ENCODE results near the gene TSPYL2. TPM values are rescaled to one million over a fixed set of nuclear protein-coding genes. Genes with fewer than 3 reads are reported as not detected.

Gene TSPYL2
- total and polyA plus RNA-seq, 5 donors: 55.8 to 66.6 (median 60.7) TPM

GRCh38 chrX:53089925-53090324 is 7.8 kb downstream of the TSPYL2 start:
- WGBS: 59% methylated on average over 2 of the region's 2 CpGs
- ATAC-seq (no peak), DNase-seq (no peak)
- intact Hi-C loops (cut with DNase I): loop anchor here in 1 of 4 donors (2.0 kb wide), 1 partner anchor 17 kb away; no protein-coding TSS in a partner anchor
- H3K9me3 ChIP-seq (ENCODE audit: control insufficient read depth, low read length): no peaks in the 10 kb centered on the region
- H3K4me3 ChIP-seq (ENCODE audit: low read length): no peak overlapping the region
- no peak overlapping the region for H3K27ac ChIP-seq (ENCODE audit: low read length)
- H3K4me1 ChIP-seq (ENCODE audit: control insufficient read depth, insufficient read depth, low read length): peaks cover 3% of the 10 kb centered on the region
- H3K27me3 ChIP-seq (ENCODE audit: control insufficient read depth, insufficient read depth): no peaks in the 10 kb centered on the region

GRCh38 chrX:53091354-53091753 is 9.2 kb downstream of the TSPYL2 start:
- ATAC-seq (no peak), DNase-seq (no peak)
- peaks cover 3% of the 10 kb centered on the region for H3K4me1 ChIP-seq (ENCODE audit: control insufficient read depth, insufficient read depth, low read length)
- no peaks in the 10 kb centered on the region for H3K9me3 ChIP-seq (ENCODE audit: control insufficient read depth, low read length)
- H3K27ac ChIP-seq (ENCODE audit: low read length): no peak overlapping the region
- H3K27me3 ChIP-seq (ENCODE audit: control insufficient read depth, insufficient read depth): no peaks in the 10 kb centered on the region
- intact Hi-C loops (cut with DNase I): no loop called here
- WGBS: 93% methylated on average over 2 of the region's 2 CpGs
- no peak overlapping the region for H3K4me3 ChIP-seq (ENCODE audit: low read length)

- Histone ChIP-seq H3K27me3 (ENCODE audit: control insufficient read depth, insufficient read depth) (no peaks in the 10 kb centered on the region), H3K9me3 (ENCODE audit: control insufficient read depth, low read length) (no peaks in the 10 kb centered on the region), H3K27ac (ENCODE audit: low read length) (peak overlapping the region; percentile 100), H3K4me3 (ENCODE audit: low read length) (peak overlapping the region; percentile 54), H3K4me1 (ENCODE audit: control insufficient read depth, insufficient read depth, low read length) (no peaks in the 10 kb centered on the region)
- peak; percentile 87 to 93 (median 92) for DNase-seq
- intact Hi-C loops (cut with DNase I): no loop called here
- 1% methylated on average over 16 of the region's 16 CpGs for WGBS
- peak; percentile 82 for ATAC-seq
These were observed 11.0 kb downstream of the TSPYL2 start for GRCh38 chrX:53093177-53093655.

- intact Hi-C loops (cut with DNase I): no loop called here
- WGBS: under 1% methylated on average over 67 of the region's 67 CpGs
These were observed 11.8 kb downstream of the TSPYL2 start, which contains the start of gene KANTR for GRCh38 chrX:53093748-53094581. KANTR (plus strand) TSS chrX:53094142; CDS start chrX:53124273, 30,131 bp downstream.

GRCh38 chrX:53094582-53094905 is 12.4 kb downstream of the TSPYL2 start:
- no peak overlapping the region for H3K27ac ChIP-seq (ENCODE audit: low read length)
- H3K9me3 ChIP-seq (ENCODE audit: control insufficient read depth, low read length): no peaks in the 10 kb centered on the region
- ATAC-seq: no peak
- peak overlapping the region; percentile 81 for H3K4me3 ChIP-seq (ENCODE audit: low read length)
- 1% methylated on average over 5 of the region's 5 CpGs for WGBS
- intact Hi-C loops (cut with DNase I): no loop called here
- no peak for DNase-seq
- no peaks in the 10 kb centered on the region for H3K27me3 ChIP-seq (ENCODE audit: control insufficient read depth, insufficient read depth)
- H3K4me1 ChIP-seq (ENCODE audit: control insufficient read depth, insufficient read depth, low read length): no peaks in the 10 kb centered on the region

More at GRCh38 chrX:53093748-53094581, 11.8 kb downstream of the TSPYL2 start, which contains the start of gene KANTR:
- no peaks in the 10 kb centered on the region for H3K4me1 ChIP-seq (ENCODE audit: control insufficient read depth, insufficient read depth, low read length)
- no peaks in the 10 kb centered on the region for H3K27me3 ChIP-seq (ENCODE audit: control insufficient read depth, insufficient read depth)
- DNase-seq (peak; percentile 83 to 93 (median 92)), ATAC-seq (peak; percentile 93 to 95)
- no peaks in the 10 kb centered on the region for H3K9me3 ChIP-seq (ENCODE audit: control insufficient read depth, low read length)
- peak within 1 kb of the TSS; percentile 81 for H3K4me3 ChIP-seq (ENCODE audit: low read length)
- peak within 1 kb of the TSS; percentile 100 for H3K27ac ChIP-seq (ENCODE audit: low read length)

GRCh38 chrX:53095796-53096195 is 13.6 kb downstream of the TSPYL2 start:
- DNase-seq (no peak), ATAC-seq (no peak)
- Histone ChIP-seq H3K4me1 (ENCODE audit: control insufficient read depth, insufficient read depth, low read length) (no peaks in the 10 kb centered on the region), H3K27ac (ENCODE audit: low read length) (no peak overlapping the region), H3K4me3 (ENCODE audit: low read length) (no peak overlapping the region), H3K9me3 (ENCODE audit: control insufficient read depth, low read length) (no peaks in the 10 kb centered on the region), H3K27me3 (ENCODE audit: control insufficient read depth, insufficient read depth) (no peaks in the 10 kb centered on the region)
- 85% methylated on average over 3 of the region's 3 CpGs for WGBS
- intact Hi-C loops (cut with DNase I): no loop called here

GRCh38 chrX:53114864-53115549 is 32.8 kb downstream of the TSPYL2 start:
- Histone ChIP-seq H3K27me3 (ENCODE audit: control insufficient read depth, insufficient read depth) (no peaks in the 10 kb centered on the region), H3K4me3 (ENCODE audit: low read length) (no peak overlapping the region), H3K4me1 (ENCODE audit: control insufficient read depth, insufficient read depth, low read length) (peaks cover 2% of the 10 kb centered on the region), H3K9me3 (ENCODE audit: control insufficient read depth, low read length) (no peaks in the 10 kb centered on the region), H3K27ac (ENCODE audit: low read length) (no peak overlapping the region)
- ATAC-seq: peak in 1 of 2 donors; percentile 45
- 98% methylated on average over 6 of the region's 6 CpGs for WGBS
- no peak for DNase-seq
- intact Hi-C loops (cut with DNase I): no loop called here

GRCh38 chrX:53115550-53115874 is 33.3 kb downstream of the TSPYL2 start:
- H3K9me3 ChIP-seq (ENCODE audit: control insufficient read depth, low read length): no peaks in the 10 kb centered on the region
- peak overlapping the region; percentile 32 for H3K27ac ChIP-seq (ENCODE audit: low read length)
- intact Hi-C loops (cut with DNase I): no loop called here
- WGBS: 95% methylated on average over 2 of the region's 2 CpGs
- H3K4me1 ChIP-seq (ENCODE audit: control insufficient read depth, insufficient read depth, low read length): peaks cover 2% of the 10 kb centered on the region
- no peak overlapping the region for H3K4me3 ChIP-seq (ENCODE audit: low read length)
- H3K27me3 ChIP-seq (ENCODE audit: control insufficient read depth, insufficient read depth): no peaks in the 10 kb centered on the region
- DNase-seq (peak in 1 of 3 donors; percentile 50), ATAC-seq (peak in 1 of 2 donors; percentile 32)

GRCh38 chrX:53116101-53116500 is 33.9 kb downstream of the TSPYL2 start:
- intact Hi-C loops (cut with DNase I): no loop called here
- peak in 1 of 3 donors; percentile 51 for DNase-seq
- no peaks in the 10 kb centered on the region for H3K9me3 ChIP-seq (ENCODE audit: control insufficient read depth, low read length)
- H3K27ac ChIP-seq (ENCODE audit: low read length): peak overlapping the region; percentile 32
- H3K4me3 ChIP-seq (ENCODE audit: low read length): no peak overlapping the region
- ATAC-seq: peak; percentile 83 to 84
- no peaks in the 10 kb centered on the region for H3K27me3 ChIP-seq (ENCODE audit: control insufficient read depth, insufficient read depth)
- WGBS: 45% methylated on average over 3 of the region's 3 CpGs
- peaks cover 2% of the 10 kb centered on the region for H3K4me1 ChIP-seq (ENCODE audit: control insufficient read depth, insufficient read depth, low read length)

GRCh38 chrX:53122013-53122412 is 39.8 kb downstream of the TSPYL2 start:
- Histone ChIP-seq H3K9me3 (ENCODE audit: control insufficient read depth, low read length) (no peaks in the 10 kb centered on the region), H3K27ac (ENCODE audit: low read length) (no peak overlapping the region), H3K27me3 (ENCODE audit: control insufficient read depth, insufficient read depth) (no peaks in the 10 kb centered on the region), H3K4me1 (ENCODE audit: control insufficient read depth, insufficient read depth, low read length) (no peaks in the 10 kb centered on the region), H3K4me3 (ENCODE audit: low read length) (no peak overlapping the region)
- WGBS: 22% methylated on average over 1 of the region's 1 CpG
- intact Hi-C loops (cut with DNase I): no loop called here
- ATAC-seq (peak; percentile 23 to 50), DNase-seq (peak; percentile 47 to 79 (median 58))

- H3K4me1 ChIP-seq (ENCODE audit: control insufficient read depth, insufficient read depth, low read length): no peaks in the 10 kb centered on the region
- intact Hi-C loops (cut with DNase I): no loop called here
These were observed 43.3 kb downstream of the TSPYL2 start for GRCh38 chrX:53125506-53125905.

More at GRCh38 chrX:53125506-53125905, 43.3 kb downstream of the TSPYL2 start:
- DNase-seq (no peak), ATAC-seq (no peak)
- no peaks in the 10 kb centered on the region for H3K9me3 ChIP-seq (ENCODE audit: control insufficient read depth, low read length)
- no peaks in the 10 kb centered on the region for H3K27me3 ChIP-seq (ENCODE audit: control insufficient read depth, insufficient read depth)
- H3K27ac ChIP-seq (ENCODE audit: low read length): no peak overlapping the region
- H3K4me3 ChIP-seq (ENCODE audit: low read length): no peak overlapping the region
